ENCODE data around the gene PBXIP1. TPM values are rescaled to one million over a fixed set of nuclear protein-coding genes. Genes with fewer than 3 reads are reported as not detected.
A peak's percentile ranks its signal among the peaks of the same experiment; 100 is the strongest.

PBXIP1 gene
- total and polyA plus RNA-seq, 2 of the 13 experiments (the other 11 are each of a cell fraction or from before 2014, with no cell fraction given), result 16.3 to 31.9 TPM

- TF ChIP-seq CTCF (CRISPR knock-in tag; IDR thresholded peaks at IDR 0.05) (peak; percentile 94), ZNF34 (CRISPR knock-in tag; IDR thresholded peaks at IDR 0.05; ENCODE audit: borderline replicate concordance) (no peak), ADNP (CRISPR knock-in tag; IDR thresholded peaks at IDR 0.05) (no peak), RAD21 (CRISPR knock-in tag; IDR thresholded peaks at IDR 0.05) (peak; percentile 86), FOXA3 (CRISPR knock-in tag; IDR thresholded peaks at IDR 0.05) (no peak), ZNF503 (CRISPR knock-in tag; IDR thresholded peaks at IDR 0.05) (no peak), YEATS2 (CRISPR knock-in tag; IDR thresholded peaks at IDR 0.05; ENCODE audit: borderline replicate concordance) (no peak), TEAD3 (CRISPR knock-in tag; optimal IDR thresholded peaks at IDR 0.05; ENCODE audit: borderline replicate concordance) (no peak), BORCS8-MEF2B (CRISPR knock-in tag; IDR thresholded peaks at IDR 0.05) (no peak), ZNF432 (CRISPR knock-in tag; IDR thresholded peaks at IDR 0.05; ENCODE audit: borderline replicate concordance) (no peak), ZBTB46 (CRISPR knock-in tag; IDR thresholded peaks at IDR 0.05; ENCODE audit: borderline replicate concordance) (no peak), HNF4G (IDR thresholded peaks at IDR 0.05; ENCODE audit: borderline replicate concordance, low read depth, low read length) (no peak), HNF4G (CRISPR knock-in tag; IDR thresholded peaks at IDR 0.05; ENCODE audit: borderline replicate concordance, low read depth) (no peak), TAF1 (CRISPR knock-in tag; IDR thresholded peaks at IDR 0.05) (no peak), ZNF878 (CRISPR knock-in tag; IDR thresholded peaks at IDR 0.05) (no peak), NR2F2 (IDR thresholded peaks at IDR 0.05; ENCODE audit: borderline replicate concordance, low read depth) (no peak), BCLAF1 (IDR thresholded peaks at IDR 0.05) (no peak)
Measured at GRCh38 chr1:154906621-154907081, 49.2 kb downstream of the PBXIP1 start (continued).
